Panc1 (cell line): ENCODE results near the gene LIPT1. TPM values are rescaled to one million over a fixed set of nuclear protein-coding genes. Genes with fewer than 3 reads are reported as not detected.

Experiments
- ATAC-seq: fragments of 200-7000 bp; cut with Tn5 transposase; 2 replicates; pipeline ENCODE4 v1.9.1; 2020; ENCODE audit warnings: mild to moderate bottlenecking, moderate library complexity
- BruUV-seq: library from RNA; stranded (reverse); fragments of 400-500 nt; replicated peaks from 2 replicates; lab custom pipeline; 2021; lab: Mats Ljungman, UMichigan
- CTCF ChIA-PET: fragments of 300-600 bp; sonication (Branson Sonifier 250); formaldehyde crosslinking; loops from one replicate; lab custom pipeline; 2022; ENCODE audit warnings: antibody characterized with exemption; lab: Charles Lee
- POLR2A ChIA-PET: fragments of 300-600 bp; sonication (Branson Sonifier 250); formaldehyde crosslinking; loops from one replicate; lab custom pipeline; 2022; ENCODE audit warnings: antibody characterized with exemption; lab: Charles Lee
- DNase-seq: peaks from one replicate; pipeline ENCODE4 v3.0.0-alpha.2; 2010; ENCODE audit warnings: low read depth, low spot score
- H3K27ac ChIP-seq: 2 replicates; pipeline ENCODE4 v1.5.1; 2011; ENCODE audit warnings: mild to moderate bottlenecking, low read length, inconsistent platforms
- H3K27me3 ChIP-seq: fragments of 200-500 bp; sonication (Bioruptor generic); 2 replicates; pipeline ENCODE4 v1.6.0; 2014; ENCODE audit warnings: low read length, inconsistent platforms; ENCODE audit not compliant: control insufficient read depth, insufficient read depth
- H3K36me3 ChIP-seq: fragments of 200-500 bp; sonication (Bioruptor generic); 2 replicates; pipeline ENCODE4 v1.5.1; 2014; ENCODE audit warnings: inconsistent platforms, mild to moderate bottlenecking, low read length, moderate library complexity; ENCODE audit not compliant: control insufficient read depth, insufficient read depth
- H3K4me1 ChIP-seq: 2 replicates; pipeline ENCODE4 v1.5.1; 2011; ENCODE audit warnings: inconsistent platforms, mild to moderate bottlenecking, low read length, moderate library complexity; ENCODE audit not compliant: control insufficient read depth, insufficient read depth
- H3K4me3 ChIP-seq, 2 experiments: 2 replicates each; pipeline ENCODE4 v1.5.1; 2011 to 2012; ENCODE audit warnings: low read depth in 2 of 2, low read length in 2 of 2, mild to moderate bottlenecking in 2 of 2, inconsistent platforms in 1 of 2, moderate library complexity in 1 of 2
- H3K9me3 ChIP-seq: fragments of 200-500 bp; sonication (Bioruptor generic); 2 replicates; pipeline ENCODE4 v1.5.1; 2014; ENCODE audit warnings: low read depth, mild to moderate bottlenecking, inconsistent platforms, low read length, moderate library complexity; ENCODE audit not compliant: control insufficient read depth, insufficient read depth
- POLR2AphosphoS5 ChIP-seq: IDR thresholded peaks from 2 replicates; pipeline ENCODE4 v1.6.1; 2012; ENCODE audit warnings: mild to moderate bottlenecking, low read depth, low read length, moderate library complexity
- REST ChIP-seq, 2 experiments: IDR thresholded peaks; 2 replicates each; pipeline ENCODE4 v1.6.1; 2011 to 2012; ENCODE audit warnings: low read depth in 2 of 2, control low read depth in 1 of 2, low read length in 1 of 2, mild to moderate bottlenecking in 1 of 2, moderate library complexity in 1 of 2; ENCODE audit not compliant: insufficient read depth in 1 of 2
- SIN3A ChIP-seq: IDR thresholded peaks from 2 replicates; pipeline ENCODE4 v1.6.1; 2012; ENCODE audit warnings: low read depth, mild to moderate bottlenecking, low read length, moderate library complexity, borderline replicate concordance; ENCODE audit not compliant: insufficient read depth
- TCF7L2 ChIP-seq: IDR thresholded peaks from 2 replicates; pipeline ENCODE4 v1.6.1; 2011; ENCODE audit warnings: mild to moderate bottlenecking, low read depth, low read length, inconsistent platforms
- in situ Hi-C: cut with HindIII; loops from 2 replicates; pipeline ENCODE4 v1.10.0; 2016; ENCODE audit warnings: low sequenced_read_pairs, low pct_unique_long_range_greater_than_20kb
- intact Hi-C: fragments of 100-400 bp; cut with micrococcal nuclease; formaldehyde crosslinking; loops from one replicate; pipeline ENCODE4 v1.10.0; 2022; ENCODE audit not compliant: unreplicated experiment
- total RNA-seq: library from RNA; stranded (reverse); gene quantifications from one replicate; pipeline ENCODE4 v1.2.1, GENCODE V29; 2021; ENCODE audit not compliant: unreplicated experiment
- TF ChIP-seq, protein P1 (sequence below): fragments of 450-650 bp; IDR thresholded peaks from 2 replicates; pipeline ENCODE4 v1.5.1; 2017; ENCODE audit warnings: mild to moderate bottlenecking

LIPT1 gene
- total RNA-seq, 1 experiment from 2014 or later = 9.0 TPM

DNA sequence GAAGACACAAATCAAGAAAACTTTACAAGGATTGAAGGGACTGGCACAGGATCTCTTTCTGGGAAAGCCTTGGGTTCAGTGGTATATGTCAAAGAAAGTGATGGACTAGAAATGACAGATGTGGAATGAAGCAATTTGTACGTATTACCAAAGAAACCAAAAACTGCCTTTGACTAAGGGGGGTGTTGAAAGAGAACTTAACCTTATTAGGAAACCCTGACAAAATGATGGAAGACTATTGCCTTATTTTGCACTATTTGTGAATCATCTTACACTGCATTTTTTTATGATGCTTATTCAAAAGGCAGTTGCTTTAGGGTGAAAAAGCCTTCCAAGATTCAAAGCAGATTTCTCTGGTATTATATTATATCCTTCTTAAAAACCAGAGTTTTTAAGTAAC is 4.1 kb upstream of the LIPT1 start:
- intact Hi-C loops = no loop called here
- in situ Hi-C loops = no loop called here

GRCh38 chr2:99152199-99152895 is 2.4 kb upstream of the LIPT1 start:
- Histone ChIP-seq H3K4me3 (no peak overlapping the region), H3K36me3 (0 out of 2 replicates have a peak, but pooled peaks cover 5% of the 10 kb centered on the region), H3K27me3 (no peaks in the 10 kb centered on the region), H3K4me1 (peaks cover 14% of the 10 kb centered on the region), H3K9me3 (no peaks in the 10 kb centered on the region), H3K27ac (no peak overlapping the region)
- intact Hi-C loops = no loop called here
- no peak for DNase-seq
- ChIA-PET CTCF (no interaction called here), POLR2A (no interaction called here)
- no peak for ATAC-seq
- no peak for TF ChIP-seq SIN3A
- no peak for TF ChIP-seq REST (IDR thresholded peaks at IDR 0.05; ENCODE audit: insufficient read depth in 1 of 2, low read depth in 2 of 2, low read length in 1 of 2)
- TF ChIP-seq POLR2AphosphoS5 = no peak
- TF ChIP-seq TCF7L2 = no peak
- TF ChIP-seq, protein P1, sequence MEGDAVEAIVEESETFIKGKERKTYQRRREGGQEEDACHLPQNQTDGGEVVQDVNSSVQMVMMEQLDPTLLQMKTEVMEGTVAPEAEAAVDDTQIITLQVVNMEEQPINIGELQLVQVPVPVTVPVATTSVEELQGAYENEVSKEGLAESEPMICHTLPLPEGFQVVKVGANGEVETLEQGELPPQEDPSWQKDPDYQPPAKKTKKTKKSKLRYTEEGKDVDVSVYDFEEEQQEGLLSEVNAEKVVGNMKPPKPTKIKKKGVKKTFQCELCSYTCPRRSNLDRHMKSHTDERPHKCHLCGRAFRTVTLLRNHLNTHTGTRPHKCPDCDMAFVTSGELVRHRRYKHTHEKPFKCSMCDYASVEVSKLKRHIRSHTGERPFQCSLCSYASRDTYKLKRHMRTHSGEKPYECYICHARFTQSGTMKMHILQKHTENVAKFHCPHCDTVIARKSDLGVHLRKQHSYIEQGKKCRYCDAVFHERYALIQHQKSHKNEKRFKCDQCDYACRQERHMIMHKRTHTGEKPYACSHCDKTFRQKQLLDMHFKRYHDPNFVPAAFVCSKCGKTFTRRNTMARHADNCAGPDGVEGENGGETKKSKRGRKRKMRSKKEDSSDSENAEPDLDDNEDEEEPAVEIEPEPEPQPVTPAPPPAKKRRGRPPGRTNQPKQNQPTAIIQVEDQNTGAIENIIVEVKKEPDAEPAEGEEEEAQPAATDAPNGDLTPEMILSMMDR = no peak
- no TSS peak for BruUV-seq
- in situ Hi-C loops = no loop called here

More for the DNA sequence above, 4.1 kb upstream of the LIPT1 start:
- POLR2A ChIA-PET = interaction anchor here (0.6 to 0.7 kb wide), 2 partner anchors 223 to 460 kb away, joined by 3 read pairs; no protein-coding TSS in a partner anchor
- DNase-seq = no peak
- Histone ChIP-seq H3K36me3 (no peaks in the 10 kb centered on the region), H3K27ac (no peak overlapping the region), H3K4me3 (no peak overlapping the region), H3K4me1 (peaks cover 11% of the 10 kb centered on the region), H3K27me3 (no peaks in the 10 kb centered on the region), H3K9me3 (no peaks in the 10 kb centered on the region)
- CTCF ChIA-PET = no interaction called here
- no TSS peak for BruUV-seq
- TF ChIP-seq TCF7L2 (no peak), SIN3A (no peak), POLR2AphosphoS5 (no peak), REST (IDR thresholded peaks at IDR 0.05; ENCODE audit: insufficient read depth in 1 of 2, low read depth in 2 of 2, low read length in 1 of 2) (no peak)
- TF ChIP-seq, protein P1 = no peak
- no peak for ATAC-seq
